Measurements from ENCODE around the gene BIRC5.

BIRC5 gene

GRCh38 chr17:78184351-78184750, 29.7 kb upstream of the BIRC5 start:
- no peak for DNase-seq

GRCh38 chr17:78184868-78185267, 29.2 kb upstream of the BIRC5 start:
- no peak for DNase-seq

DNA sequence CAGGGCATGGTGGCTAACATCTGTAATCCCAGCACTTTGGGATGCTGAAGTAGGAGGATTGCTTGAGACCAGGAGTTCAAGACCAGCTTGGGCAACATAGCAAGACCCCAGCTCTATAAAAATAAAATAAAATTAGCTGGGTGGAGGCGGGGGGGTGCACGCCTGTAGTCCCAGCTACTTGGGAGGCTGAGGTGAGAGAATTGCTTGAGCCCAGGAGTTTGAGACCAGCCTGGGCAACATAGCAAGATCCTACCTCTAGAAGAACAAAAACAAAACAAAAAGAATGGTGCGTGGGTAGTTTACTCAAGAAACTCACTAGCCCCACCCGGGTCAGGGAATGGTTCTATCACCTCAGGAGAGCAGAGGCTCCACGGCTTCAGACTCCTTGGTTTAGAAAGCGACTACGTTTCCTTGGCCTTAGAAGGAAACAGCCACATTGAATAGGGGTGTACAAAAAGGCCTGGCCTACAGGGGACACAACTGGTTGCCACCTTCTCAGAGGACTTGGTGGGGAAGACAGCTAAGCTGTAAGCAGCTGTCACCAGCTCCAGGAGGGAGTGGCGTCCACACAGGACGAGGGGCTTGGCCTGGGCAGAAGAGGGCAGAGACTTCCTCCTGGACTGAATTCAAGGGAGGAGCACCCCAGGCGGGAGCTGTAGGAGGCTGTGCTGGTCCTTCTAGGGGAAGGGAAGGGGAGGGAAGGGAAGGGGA, 27.9 kb upstream of the BIRC5 start:
- peak; percentile 76 to 88 (median 86) for DNase-seq

DNA sequence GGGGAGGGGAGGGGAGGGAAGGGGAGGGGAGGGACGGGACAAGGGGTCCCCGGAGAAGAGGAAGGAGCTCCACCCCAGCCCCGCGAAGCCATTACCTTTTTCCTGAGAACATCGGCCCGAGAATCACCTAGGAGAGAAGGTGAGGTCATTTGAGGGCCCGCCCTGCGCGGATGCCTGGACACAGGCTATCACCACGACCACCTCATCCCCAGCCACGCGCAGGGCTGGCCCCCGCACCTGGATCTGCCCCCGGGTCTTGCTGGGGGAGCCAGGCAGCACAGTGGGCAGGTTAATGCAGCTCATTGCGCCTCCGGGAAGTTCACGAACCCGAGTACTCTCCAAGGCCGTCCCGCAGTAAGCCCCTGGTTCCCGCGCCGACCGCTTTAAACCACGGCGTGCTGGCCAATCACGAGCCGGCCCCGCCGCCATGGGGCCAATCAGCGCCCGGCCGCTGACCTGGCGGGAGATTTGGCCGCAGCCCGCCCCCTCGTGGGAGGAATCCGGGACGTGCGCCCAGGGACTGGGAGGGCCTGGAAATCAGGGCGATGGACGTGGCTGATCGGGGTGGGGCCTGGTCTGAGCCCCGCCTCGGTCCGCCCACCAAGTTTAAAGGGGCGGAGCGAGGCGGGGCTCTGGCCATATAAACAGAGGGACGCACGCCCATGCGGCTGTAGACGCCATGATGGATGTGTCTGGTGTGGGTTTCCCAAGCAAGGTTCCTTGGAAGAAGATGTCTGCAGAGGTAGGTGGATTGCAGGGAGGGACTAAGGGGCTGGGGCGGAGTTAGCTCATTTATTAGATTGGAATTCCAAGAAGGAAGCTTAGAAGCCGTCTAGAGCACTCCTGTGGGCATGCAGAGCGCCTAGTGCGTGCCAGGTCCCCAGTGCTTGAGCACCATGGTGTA, 27.1 kb upstream of the BIRC5 start, which contains the start of the genes AFMID and TK1:
TSS of gene AFMID (plus strand) at position 671 of the 904 bp plus-strand sequence. CDS start at position 680, 9 bp downstream.
TSS of gene TK1 (minus strand) at position 361 of the 904 bp plus-strand sequence. CDS start at position 303, 58 bp downstream.
- DNase-seq = peak; percentile 99

DNA sequence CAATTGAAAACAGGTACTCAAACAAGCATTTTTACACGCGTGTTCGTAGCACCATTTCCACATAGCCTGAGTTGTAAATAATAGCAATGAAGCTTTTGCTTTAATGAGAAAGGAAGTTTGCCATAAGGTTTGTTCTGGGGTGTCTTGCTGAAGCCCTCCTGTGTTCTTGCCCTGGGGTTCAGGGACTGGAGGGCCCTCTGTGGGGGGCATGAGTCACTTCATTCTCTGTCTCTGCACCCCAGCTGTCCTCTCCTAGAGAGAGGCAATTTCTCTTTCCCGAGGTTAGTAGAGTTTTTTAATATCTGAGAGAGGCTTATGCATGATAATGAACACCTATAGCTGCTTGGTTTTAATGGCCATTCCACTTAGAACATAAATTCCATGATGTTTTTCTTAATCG, 17.3 kb upstream of the BIRC5 start:
- no peak for DNase-seq

- no peak for DNase-seq
These were observed 16.8 kb upstream of the BIRC5 start for GRCh38 chr17:78197147-78197832.

GRCh38 chr17:78200451-78200850, 13.6 kb upstream of the BIRC5 start:
- DNase-seq = no peak

GRCh38 chr17:78202666-78203065, 11.4 kb upstream of the BIRC5 start:
- no peak for DNase-seq

- DNase-seq = no peak
These were observed 9.5 kb upstream of the BIRC5 start for GRCh38 chr17:78204387-78205123.

DNA sequence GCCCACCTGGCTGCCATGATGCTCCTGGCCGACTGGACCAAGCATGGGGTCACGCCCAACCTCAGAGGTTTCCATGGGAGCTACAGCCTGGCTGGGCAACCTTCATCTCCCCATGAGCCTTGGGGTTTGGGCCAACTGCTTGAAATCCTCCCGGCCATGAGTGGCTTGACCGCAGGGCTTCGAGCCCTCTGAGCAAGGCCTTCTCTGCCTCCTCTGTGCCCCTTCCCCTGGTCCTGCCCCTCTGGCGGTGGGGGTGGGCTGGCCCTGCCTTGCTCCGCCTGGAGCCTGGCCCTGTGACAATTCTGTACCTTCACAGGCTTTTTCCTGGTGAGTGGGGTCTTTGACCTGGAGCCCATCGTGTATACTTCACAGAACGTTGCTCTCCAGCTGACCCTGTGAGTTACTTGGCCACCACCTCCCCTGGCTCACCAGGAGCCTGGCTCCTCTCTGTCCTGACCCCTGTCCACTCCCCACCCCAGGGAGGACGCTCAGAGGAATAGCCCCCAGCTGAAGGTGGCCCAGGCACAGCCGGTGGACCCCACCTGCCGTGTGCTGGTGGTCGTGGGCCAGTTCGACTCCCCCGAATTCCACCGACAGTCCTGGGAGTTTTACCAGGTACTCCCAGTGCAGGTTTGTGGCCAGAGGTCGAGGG, 8.8 kb upstream of the BIRC5 start:
- no peak for DNase-seq

GRCh38 chr17:78206298-78206697, 7.8 kb upstream of the BIRC5 start:
- DNase-seq = peak in 2 of 4 experiments; percentile 22 to 34

DNA sequence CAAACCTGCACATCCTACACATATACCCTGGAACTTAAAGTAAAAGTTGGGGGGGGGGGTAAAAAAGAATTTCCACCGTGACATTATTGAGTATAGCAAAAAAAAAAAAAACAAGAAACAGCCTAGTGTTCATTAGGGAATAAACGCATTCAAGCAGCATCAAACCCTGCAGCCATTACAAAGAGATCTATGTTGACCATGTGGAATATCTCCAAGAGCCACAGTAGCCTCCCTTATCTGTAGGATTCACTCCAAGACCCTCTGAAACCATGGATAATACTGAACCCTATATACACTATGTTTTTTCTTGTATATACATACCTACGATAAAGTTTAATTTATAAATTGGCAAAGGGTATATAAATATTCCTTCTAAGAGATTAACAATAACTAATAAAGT, 5.6 kb upstream of the BIRC5 start:
- no peak for DNase-seq

DNA sequence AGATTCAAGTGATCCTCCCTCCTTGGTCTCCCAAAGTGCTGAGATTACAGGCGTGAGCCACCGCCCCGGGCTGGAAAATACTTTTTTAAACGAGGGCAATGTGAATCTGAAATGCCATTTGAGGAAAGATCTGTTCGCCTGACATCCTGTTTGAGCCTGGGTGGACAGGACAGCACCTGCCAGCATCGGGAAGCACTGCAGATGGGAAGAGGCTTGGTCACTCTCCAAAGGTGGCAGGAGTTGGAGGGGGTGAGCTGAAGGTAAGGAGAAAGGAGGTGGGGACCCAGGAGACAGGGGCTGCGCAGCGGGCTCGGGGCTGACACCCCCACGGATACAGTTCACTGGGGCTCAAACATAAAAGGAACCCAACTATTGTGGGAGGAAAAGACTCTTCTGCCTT, 3.9 kb upstream of the BIRC5 start:
- no peak for DNase-seq

- DNase-seq = no peak
These were observed 3.0 kb upstream of the BIRC5 start for GRCh38 chr17:78211032-78211431.

DNA sequence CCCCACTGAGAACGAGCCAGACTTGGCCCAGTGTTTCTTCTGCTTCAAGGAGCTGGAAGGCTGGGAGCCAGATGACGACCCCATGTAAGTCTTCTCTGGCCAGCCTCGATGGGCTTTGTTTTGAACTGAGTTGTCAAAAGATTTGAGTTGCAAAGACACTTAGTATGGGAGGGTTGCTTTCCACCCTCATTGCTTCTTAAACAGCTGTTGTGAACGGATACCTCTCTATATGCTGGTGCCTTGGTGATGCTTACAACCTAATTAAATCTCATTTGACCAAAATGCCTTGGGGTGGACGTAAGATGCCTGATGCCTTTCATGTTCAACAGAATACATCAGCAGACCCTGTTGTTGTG, 631 bp downstream of the BIRC5 start:
- DNase-seq = no peak

DNA sequence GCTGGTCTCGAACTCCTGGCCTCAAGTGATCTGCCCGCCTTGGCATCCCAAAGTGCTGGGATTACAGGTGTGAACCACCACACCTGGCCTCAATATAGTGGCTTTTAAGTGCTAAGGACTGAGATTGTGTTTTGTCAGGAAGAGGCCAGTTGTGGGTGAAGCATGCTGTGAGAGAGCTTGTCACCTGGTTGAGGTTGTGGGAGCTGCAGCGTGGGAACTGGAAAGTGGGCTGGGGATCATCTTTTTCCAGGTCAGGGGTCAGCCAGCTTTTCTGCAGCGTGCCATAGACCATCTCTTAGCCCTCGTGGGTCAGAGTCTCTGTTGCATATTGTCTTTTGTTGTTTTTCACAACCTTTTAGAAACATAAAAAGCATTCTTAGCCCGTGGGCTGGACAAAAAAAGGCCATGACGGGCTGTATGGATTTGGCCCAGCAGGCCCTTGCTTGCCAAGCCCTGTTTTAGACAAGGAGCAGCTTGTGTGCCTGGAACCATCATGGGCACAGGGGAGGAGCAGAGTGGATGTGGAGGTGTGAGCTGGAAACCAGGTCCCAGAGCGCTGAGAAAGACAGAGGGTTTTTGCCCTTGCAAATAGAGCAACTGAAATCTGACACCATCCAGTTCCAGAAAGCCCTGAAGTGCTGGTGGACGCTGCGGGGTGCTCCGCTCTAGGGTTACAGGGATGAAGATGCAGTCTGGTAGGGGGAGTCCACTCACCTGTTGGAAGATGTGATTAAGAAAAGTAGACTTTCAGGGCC, 5.5 kb downstream of the BIRC5 start:
- no peak for DNase-seq

GRCh38 chr17:78223061-78223460, 9.0 kb downstream of the BIRC5 start:
- DNase-seq = no peak

- DNase-seq = no peak
These were observed 9.7 kb downstream of the BIRC5 start for GRCh38 chr17:78223765-78224164.

GRCh38 chr17:78224231-78225087, 10.4 kb downstream of the BIRC5 start:
- DNase-seq = no peak
